NCI-H82 (cell line): ENCODE results near the gene HIVEP3.

ENCODE experiments used
- DNase-seq: peaks from one replicate; lab custom pipeline; 2025; lab: John Stamatoyannopoulos, UW

HIVEP3 gene

GRCh38 chr1:41789661-41790330 is 128.9 kb downstream of the HIVEP3 start:
- peak; percentile 93 for DNase-seq

- DNase-seq = no peak
These were observed 130.3 kb downstream of the HIVEP3 start for GRCh38 chr1:41788427-41788826.

GRCh38 chr1:41784531-41785274 is 134.0 kb downstream of the HIVEP3 start:
- DNase-seq = no peak

GRCh38 chr1:41783189-41783639 is 135.5 kb downstream of the HIVEP3 start:
- DNase-seq = no peak

GRCh38 chr1:41780916-41781315 is 137.8 kb downstream of the HIVEP3 start:
- DNase-seq = no peak

- DNase-seq = no peak
These were observed 138.4 kb downstream of the HIVEP3 start for GRCh38 chr1:41780322-41780721.

- DNase-seq = no peak
These were observed 139.4 kb downstream of the HIVEP3 start for GRCh38 chr1:41779360-41779759.

- DNase-seq = peak; percentile 50
These were observed 141.0 kb downstream of the HIVEP3 start for GRCh38 chr1:41777695-41778094.

- DNase-seq = no peak
These were observed 141.8 kb downstream of the HIVEP3 start for GRCh38 chr1:41776891-41777441.

- DNase-seq = no peak
These were observed 142.7 kb downstream of the HIVEP3 start for GRCh38 chr1:41775956-41776585.

- DNase-seq = no peak
These were observed 144.2 kb downstream of the HIVEP3 start for GRCh38 chr1:41774471-41774990.

GRCh38 chr1:41773842-41774241 is 144.9 kb downstream of the HIVEP3 start:
- no peak for DNase-seq

GRCh38 chr1:41773144-41773591 is 145.6 kb downstream of the HIVEP3 start:
- DNase-seq = no peak

GRCh38 chr1:41769068-41769467 is 149.7 kb downstream of the HIVEP3 start:
- no peak for DNase-seq

- DNase-seq = no peak
These were observed 150.1 kb downstream of the HIVEP3 start for GRCh38 chr1:41768583-41768982.

- no peak for DNase-seq
These were observed 150.9 kb downstream of the HIVEP3 start for GRCh38 chr1:41767534-41768525.

- DNase-seq = no peak
These were observed 152.2 kb downstream of the HIVEP3 start for GRCh38 chr1:41766546-41766945.

GRCh38 chr1:41766041-41766440 is 152.7 kb downstream of the HIVEP3 start:
- no peak for DNase-seq

GRCh38 chr1:41765152-41765551 is 153.6 kb downstream of the HIVEP3 start:
- no peak for DNase-seq

- DNase-seq = no peak
These were observed 154.1 kb downstream of the HIVEP3 start for GRCh38 chr1:41764656-41765055.

- no peak for DNase-seq
These were observed 155.9 kb downstream of the HIVEP3 start for GRCh38 chr1:41762777-41763176.
